Esophagus muscularis mucosa (tissue), 4 donors: Measurements from ENCODE around the gene STARD9.

ENCODE experiments used
- EP300 ChIP-seq: sonication (generic); formaldehyde crosslinking; IDR thresholded peaks from one replicate; pipeline ENCODE4 v1.6.1; 2017; ENCODE audit warnings: antibody characterized with exemption
- POLR2A ChIP-seq: fragments of 450-650 bp; IDR thresholded peaks from one replicate; pipeline ENCODE4 v1.6.1; 2017; ENCODE audit warnings: antibody characterized with exemption, moderate library complexity, mild to moderate bottlenecking, low read depth
- POLR2AphosphoS5 ChIP-seq, 2 donors: sonication (generic); formaldehyde crosslinking; IDR thresholded peaks; one replicate each; pipeline ENCODE4 v1.6.1; 2017; ENCODE audit warnings: antibody characterized with exemption in 2 of 2
- TF ChIP-seq, protein P1 (sequence below), 3 experiments: fragments of 200-600 bp in 2 of 3; fragments of 450-650 bp in 1 of 3; sonication (generic) in 2 of 3; IDR thresholded peaks; one replicate each; pipeline ENCODE4 v1.5.1; 2017 to 2019; ENCODE audit warnings: antibody characterized with exemption in 3 of 3, mild to moderate bottlenecking in 2 of 3, moderate library complexity in 1 of 3

DNA sequence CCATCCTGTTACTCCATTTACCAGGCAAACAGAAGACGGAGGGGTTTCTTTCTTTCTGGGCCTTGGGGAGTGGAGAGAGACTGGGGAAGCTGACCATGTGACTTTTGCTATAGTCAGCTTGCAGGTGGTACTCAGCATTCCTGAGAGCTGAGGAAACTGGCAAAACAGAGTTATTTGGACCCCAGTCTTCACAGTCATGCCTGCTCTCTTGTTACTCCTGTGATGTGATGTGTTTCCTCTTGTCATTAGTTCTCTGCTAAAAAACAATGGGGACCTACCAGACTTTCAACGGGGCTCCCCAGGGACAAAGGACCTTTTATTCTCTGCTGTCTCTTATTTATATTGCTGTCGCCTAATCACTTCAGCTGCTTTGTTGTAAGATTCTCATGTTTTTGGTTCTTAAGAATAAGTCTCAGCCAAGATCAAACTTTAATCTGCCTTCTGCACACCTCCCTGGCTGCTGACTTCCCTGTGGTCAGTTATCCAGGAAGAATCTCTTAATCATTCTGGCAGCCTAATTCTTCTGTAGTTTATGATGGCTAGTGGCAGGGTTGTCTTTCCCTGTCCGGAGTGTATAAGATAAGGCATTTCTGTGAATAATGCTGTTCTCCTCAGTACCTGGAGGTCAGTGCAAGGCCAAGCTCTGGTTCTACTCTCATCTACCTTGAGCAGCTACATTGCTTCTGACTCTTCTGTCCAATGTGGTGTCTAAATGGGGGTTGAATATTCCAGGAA, 8.8 kb downstream of the STARD9 start:
- TF ChIP-seq, protein P1, sequence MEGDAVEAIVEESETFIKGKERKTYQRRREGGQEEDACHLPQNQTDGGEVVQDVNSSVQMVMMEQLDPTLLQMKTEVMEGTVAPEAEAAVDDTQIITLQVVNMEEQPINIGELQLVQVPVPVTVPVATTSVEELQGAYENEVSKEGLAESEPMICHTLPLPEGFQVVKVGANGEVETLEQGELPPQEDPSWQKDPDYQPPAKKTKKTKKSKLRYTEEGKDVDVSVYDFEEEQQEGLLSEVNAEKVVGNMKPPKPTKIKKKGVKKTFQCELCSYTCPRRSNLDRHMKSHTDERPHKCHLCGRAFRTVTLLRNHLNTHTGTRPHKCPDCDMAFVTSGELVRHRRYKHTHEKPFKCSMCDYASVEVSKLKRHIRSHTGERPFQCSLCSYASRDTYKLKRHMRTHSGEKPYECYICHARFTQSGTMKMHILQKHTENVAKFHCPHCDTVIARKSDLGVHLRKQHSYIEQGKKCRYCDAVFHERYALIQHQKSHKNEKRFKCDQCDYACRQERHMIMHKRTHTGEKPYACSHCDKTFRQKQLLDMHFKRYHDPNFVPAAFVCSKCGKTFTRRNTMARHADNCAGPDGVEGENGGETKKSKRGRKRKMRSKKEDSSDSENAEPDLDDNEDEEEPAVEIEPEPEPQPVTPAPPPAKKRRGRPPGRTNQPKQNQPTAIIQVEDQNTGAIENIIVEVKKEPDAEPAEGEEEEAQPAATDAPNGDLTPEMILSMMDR (IDR thresholded peaks at IDR 0.05), result no peak
- TF ChIP-seq POLR2A (no peak), POLR2AphosphoS5 (IDR thresholded peaks at IDR 0.05) (no peak), EP300 (no peak)
